Skin of body (tissue), 2 donors: ENCODE results near the gene RNF141. TPM values are rescaled to one million over a fixed set of nuclear protein-coding genes. Genes with fewer than 3 reads are reported as not detected.

Experiments used
- DNase-seq: peaks from one replicate; lab custom pipeline; 2025; lab: John Stamatoyannopoulos, UW
- total RNA-seq: library from RNA; depleted of rRNA; stranded (reverse); fragments of >200 nt; gene quantifications from one replicate; pipeline ENCODE4 v1.2.3, GENCODE V29; 2014

Gene RNF141
- total RNA-seq, 1 donor from 2014 or later = 34.2 TPM

- no peak for DNase-seq
Measured at GRCh38 chr11:10522921-10523320, 18.1 kb downstream of the RNF141 start.

- no peak for DNase-seq
Measured at GRCh38 chr11:10522276-10522675, 18.7 kb downstream of the RNF141 start.

GRCh38 chr11:10520562-10520961, 20.4 kb downstream of the RNF141 start:
- no peak for DNase-seq

- DNase-seq = no peak
Measured at GRCh38 chr11:10519630-10520029, 21.4 kb downstream of the RNF141 start.

GRCh38 chr11:10518891-10519290, 22.1 kb downstream of the RNF141 start:
- DNase-seq = no peak

GRCh38 chr11:10518123-10518522, 22.9 kb downstream of the RNF141 start:
- DNase-seq = no peak

GRCh38 chr11:10515418-10515817, 25.6 kb downstream of the RNF141 start:
- DNase-seq = no peak

GRCh38 chr11:10514709-10515108, 26.3 kb downstream of the RNF141 start:
- no peak for DNase-seq

GRCh38 chr11:10514202-10514601, 26.8 kb downstream of the RNF141 start:
- DNase-seq = no peak

GRCh38 chr11:10511181-10511621, 29.8 kb downstream of the RNF141 start:
- no peak for DNase-seq

GRCh38 chr11:10506008-10506370, 35.0 kb downstream of the RNF141 start:
- DNase-seq = no peak

- no peak for DNase-seq
Measured at GRCh38 chr11:10505278-10506007, 35.5 kb downstream of the RNF141 start.

GRCh38 chr11:10504490-10504889, 36.5 kb downstream of the RNF141 start:
- no peak for DNase-seq

- DNase-seq = no peak
Measured at GRCh38 chr11:10503777-10504480, 37.1 kb downstream of the RNF141 start.

- no peak for DNase-seq
Measured at GRCh38 chr11:10503221-10503620, 37.8 kb downstream of the RNF141 start.

GRCh38 chr11:10502770-10503169, 38.2 kb downstream of the RNF141 start:
- DNase-seq = no peak

- no peak for DNase-seq
Measured at GRCh38 chr11:10502065-10502680, 38.8 kb downstream of the RNF141 start.

GRCh38 chr11:10500757-10501684, 40.0 kb downstream of the RNF141 start:
- no peak for DNase-seq

- no peak for DNase-seq
Measured at GRCh38 chr11:10499874-10500601, 40.9 kb downstream of the RNF141 start.

- no peak for DNase-seq
Measured at GRCh38 chr11:10499452-10499851, 41.5 kb downstream of the RNF141 start.
